HEK293 (cell line): Measurements from ENCODE around the gene ECE1.

Source experiments
- CTCF ChIA-PET: fragments of 350-600 bp; formaldehyde crosslinking; extraction: SDS; loops from one replicate; lab custom pipeline; 2021; ENCODE audit warnings: antibody characterized with exemption; lab: Yijun Ruan, JAX
- POLR2A ChIA-PET: fragments of 300-600 bp; formaldehyde crosslinking; extraction: SDS; loops from one replicate; lab custom pipeline; 2020; ENCODE audit warnings: antibody characterized with exemption, inconsistent platforms; lab: Yijun Ruan, JAX
- H3K27ac ChIP-seq: fragments of 200-500 bp; sonication (Bioruptor generic); 2 replicates; pipeline ENCODE4 v1.5.1; 2014; ENCODE audit warnings: low read depth, low read length, control low read depth, inconsistent platforms; ENCODE audit errors: extremely low read depth
- H3K36me3 ChIP-seq, 2 experiments: fragments of 200-500 bp in 1 of 2; sonication (Bioruptor generic) in 1 of 2; 1 replicate in 1 of 2; 2 replicates in 1 of 2; pipeline ENCODE4 v1.5.1; 2014 to 2017; ENCODE audit warnings: inconsistent platforms in 2 of 2, low read length in 2 of 2; ENCODE audit not compliant: control insufficient read depth in 2 of 2, insufficient read depth in 1 of 2
- H3K4me1 ChIP-seq: fragments of 200-500 bp; sonication (Bioruptor generic); 2 replicates; pipeline ENCODE4 v1.5.1; 2014; ENCODE audit warnings: mild to moderate bottlenecking, low read length, inconsistent platforms; ENCODE audit not compliant: control insufficient read depth, insufficient read depth
- H3K4me3 ChIP-seq: 2 replicates; pipeline ENCODE4 v1.5.1; 2011; ENCODE audit warnings: low read depth, mild to moderate bottlenecking, control low read depth, low read length, moderate library complexity
- H3K9me3 ChIP-seq: fragments of 200-500 bp; sonication (Bioruptor generic); 2 replicates; pipeline ENCODE4 v1.5.1; 2014; ENCODE audit warnings: low read depth, low read length, inconsistent platforms; ENCODE audit not compliant: control insufficient read depth, insufficient read depth
- BCL11A ChIP-seq: fragments of 450-650 bp; formaldehyde crosslinking; IDR thresholded peaks from 2 replicates; pipeline ENCODE4 v1.5.1; 2016; ENCODE audit warnings: low read depth, missing biosample characterization, missing genetic modification characterization
- SCRT1 ChIP-seq: fragments of 450-650 bp; formaldehyde crosslinking; IDR thresholded peaks from 2 replicates; pipeline ENCODE4 v1.5.1; 2016; ENCODE audit warnings: missing biosample characterization, missing genetic modification characterization, borderline replicate concordance
- SCRT2 ChIP-seq: fragments of 450-650 bp; formaldehyde crosslinking; IDR thresholded peaks from 2 replicates; pipeline ENCODE4 v1.5.1; 2016; ENCODE audit warnings: missing biosample characterization, missing genetic modification characterization
- ZBTB11 ChIP-seq: fragments of 450-650 bp; formaldehyde crosslinking; conservative IDR thresholded peaks from 2 replicates; pipeline ENCODE4 v1.5.1; 2016; ENCODE audit warnings: low read depth, missing biosample characterization, missing genetic modification characterization
- ZBTB44 ChIP-seq: fragments of 450-650 bp; IDR thresholded peaks from 2 replicates; pipeline ENCODE4 v1.5.1; 2018; ENCODE audit warnings: missing biosample characterization, mild to moderate bottlenecking, missing genetic modification characterization
- ZBTB49 ChIP-seq: fragments of 450-650 bp; formaldehyde crosslinking; IDR thresholded peaks from 2 replicates; pipeline ENCODE4 v1.5.1; 2016; ENCODE audit warnings: missing biosample characterization, missing genetic modification characterization, low read depth
- ZNF146 ChIP-seq: fragments of 450-650 bp; formaldehyde crosslinking; IDR thresholded peaks from 2 replicates; pipeline ENCODE4 v1.5.1; 2016; ENCODE audit warnings: missing biosample characterization, missing genetic modification characterization
- ZNF169 ChIP-seq: fragments of 450-650 bp; formaldehyde crosslinking; IDR thresholded peaks from 2 replicates; pipeline ENCODE4 v1.5.1; 2016; ENCODE audit warnings: missing biosample characterization, missing genetic modification characterization
- ZNF324 ChIP-seq: fragments of 450-650 bp; formaldehyde crosslinking; IDR thresholded peaks from 2 replicates; pipeline ENCODE4 v1.5.1; 2016; ENCODE audit warnings: missing biosample characterization, missing genetic modification characterization
- ZNF341 ChIP-seq: fragments of 450-650 bp; formaldehyde crosslinking; IDR thresholded peaks from 2 replicates; pipeline ENCODE4; 2016; ENCODE audit warnings: low read depth, missing biosample characterization, missing genetic modification characterization
- ZNF391 ChIP-seq: fragments of 450-650 bp; formaldehyde crosslinking; IDR thresholded peaks from 2 replicates; pipeline ENCODE4 v1.5.1; 2016; ENCODE audit warnings: low read depth, missing biosample characterization, missing genetic modification characterization, borderline replicate concordance
- ZNF423 ChIP-seq: fragments of 450-650 bp; formaldehyde crosslinking; IDR thresholded peaks from 2 replicates; pipeline ENCODE4 v1.5.1; 2016; ENCODE audit warnings: missing biosample characterization, missing genetic modification characterization
- ZNF596 ChIP-seq: fragments of 450-650 bp; IDR thresholded peaks from 2 replicates; pipeline ENCODE4 v1.5.0; 2018; ENCODE audit warnings: missing biosample characterization, mild to moderate bottlenecking, missing genetic modification characterization, moderate library complexity
- ZNF600 ChIP-seq: fragments of 450-650 bp; formaldehyde crosslinking; IDR thresholded peaks from 2 replicates; pipeline ENCODE4 v1.5.1; 2016; ENCODE audit warnings: missing biosample characterization, missing genetic modification characterization
- ZNF660 ChIP-seq: fragments of 450-650 bp; IDR thresholded peaks from 2 replicates; pipeline ENCODE4 v1.5.1; 2018; ENCODE audit warnings: missing biosample characterization, mild to moderate bottlenecking, missing genetic modification characterization
- ZNF707 ChIP-seq: fragments of 450-650 bp; formaldehyde crosslinking; IDR thresholded peaks from 2 replicates; pipeline ENCODE4 v1.5.1; 2016; ENCODE audit warnings: missing biosample characterization, missing genetic modification characterization
- TF ChIP-seq, protein P1 (sequence below): fragments of 450-650 bp; formaldehyde crosslinking; IDR thresholded peaks from 2 replicates; pipeline ENCODE4 v1.5.1; 2016; ENCODE audit warnings: missing biosample characterization, missing genetic modification characterization
- TF ChIP-seq, protein P2 (sequence below): fragments of 450-650 bp; formaldehyde crosslinking; IDR thresholded peaks from 2 replicates; pipeline ENCODE4 v1.5.1; 2017; ENCODE audit warnings: missing biosample characterization, missing genetic modification characterization
- TF ChIP-seq, protein P3 (sequence below): fragments of 450-650 bp; formaldehyde crosslinking; IDR thresholded peaks from 2 replicates; pipeline ENCODE4 v1.5.1; 2017; ENCODE audit warnings: missing biosample characterization, missing genetic modification characterization
- TF ChIP-seq, protein P4 (sequence below): fragments of 450-650 bp; formaldehyde crosslinking; IDR thresholded peaks from 2 replicates; pipeline ENCODE4 v1.5.1; 2016; ENCODE audit warnings: missing biosample characterization, missing genetic modification characterization

Gene ECE1

GRCh38 chr1:21263052-21263429 lies 27.2 kb downstream of the ECE1 start:
- no peak for TF ChIP-seq ZNF146 (tag by site-specific recombination)
- TF ChIP-seq SCRT2 (tag by site-specific recombination), result peak; percentile 93
- TF ChIP-seq ZNF596 (tag by site-specific recombination), result no peak
- no peak for TF ChIP-seq ZBTB11 (tag by site-specific recombination)
- TF ChIP-seq ZNF660 (tag by site-specific recombination), result no peak
- no peak for TF ChIP-seq BCL11A (tag by site-specific recombination)
- TF ChIP-seq, protein P1, sequence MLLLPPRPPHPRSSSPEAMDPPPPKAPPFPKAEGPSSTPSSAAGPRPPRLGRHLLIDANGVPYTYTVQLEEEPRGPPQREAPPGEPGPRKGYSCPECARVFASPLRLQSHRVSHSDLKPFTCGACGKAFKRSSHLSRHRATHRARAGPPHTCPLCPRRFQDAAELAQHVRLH, result no peak
- no peak for TF ChIP-seq ZNF707
- TF ChIP-seq, protein P2, sequence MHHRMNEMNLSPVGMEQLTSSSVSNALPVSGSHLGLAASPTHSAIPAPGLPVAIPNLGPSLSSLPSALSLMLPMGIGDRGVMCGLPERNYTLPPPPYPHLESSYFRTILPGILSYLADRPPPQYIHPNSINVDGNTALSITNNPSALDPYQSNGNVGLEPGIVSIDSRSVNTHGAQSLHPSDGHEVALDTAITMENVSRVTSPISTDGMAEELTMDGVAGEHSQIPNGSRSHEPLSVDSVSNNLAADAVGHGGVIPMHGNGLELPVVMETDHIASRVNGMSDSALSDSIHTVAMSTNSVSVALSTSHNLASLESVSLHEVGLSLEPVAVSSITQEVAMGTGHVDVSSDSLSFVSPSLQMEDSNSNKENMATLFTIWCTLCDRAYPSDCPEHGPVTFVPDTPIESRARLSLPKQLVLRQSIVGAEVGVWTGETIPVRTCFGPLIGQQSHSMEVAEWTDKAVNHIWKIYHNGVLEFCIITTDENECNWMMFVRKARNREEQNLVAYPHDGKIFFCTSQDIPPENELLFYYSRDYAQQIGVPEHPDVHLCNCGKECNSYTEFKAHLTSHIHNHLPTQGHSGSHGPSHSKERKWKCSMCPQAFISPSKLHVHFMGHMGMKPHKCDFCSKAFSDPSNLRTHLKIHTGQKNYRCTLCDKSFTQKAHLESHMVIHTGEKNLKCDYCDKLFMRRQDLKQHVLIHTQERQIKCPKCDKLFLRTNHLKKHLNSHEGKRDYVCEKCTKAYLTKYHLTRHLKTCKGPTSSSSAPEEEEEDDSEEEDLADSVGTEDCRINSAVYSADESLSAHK (tag by site-specific recombination), result no peak
- TF ChIP-seq, protein P3, sequence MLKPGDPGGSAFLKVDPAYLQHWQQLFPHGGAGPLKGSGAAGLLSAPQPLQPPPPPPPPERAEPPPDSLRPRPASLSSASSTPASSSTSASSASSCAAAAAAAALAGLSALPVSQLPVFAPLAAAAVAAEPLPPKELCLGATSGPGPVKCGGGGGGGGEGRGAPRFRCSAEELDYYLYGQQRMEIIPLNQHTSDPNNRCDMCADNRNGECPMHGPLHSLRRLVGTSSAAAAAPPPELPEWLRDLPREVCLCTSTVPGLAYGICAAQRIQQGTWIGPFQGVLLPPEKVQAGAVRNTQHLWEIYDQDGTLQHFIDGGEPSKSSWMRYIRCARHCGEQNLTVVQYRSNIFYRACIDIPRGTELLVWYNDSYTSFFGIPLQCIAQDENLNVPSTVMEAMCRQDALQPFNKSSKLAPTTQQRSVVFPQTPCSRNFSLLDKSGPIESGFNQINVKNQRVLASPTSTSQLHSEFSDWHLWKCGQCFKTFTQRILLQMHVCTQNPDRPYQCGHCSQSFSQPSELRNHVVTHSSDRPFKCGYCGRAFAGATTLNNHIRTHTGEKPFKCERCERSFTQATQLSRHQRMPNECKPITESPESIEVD (tag by site-specific recombination), result no peak
- no peak for TF ChIP-seq ZNF391 (tag by site-specific recombination)
- TF ChIP-seq ZNF324 (tag by site-specific recombination), result no peak
- no peak for TF ChIP-seq ZNF169 (tag by site-specific recombination)
- peak; percentile 86; the same call in 1 of the 2 replicates for TF ChIP-seq SCRT1
- TF ChIP-seq ZNF423 (tag by site-specific recombination), result no peak
- TF ChIP-seq ZNF600 (tag by site-specific recombination), result no peak
- Histone ChIP-seq H3K9me3 (no peaks in the 10 kb centered on the region), H3K36me3 (peaks cover 0 to 28% of the 10 kb centered on the region in 2 experiments; a peak in 1 of 3 replicates), H3K4me3 (no peak overlapping the region), H3K4me1 (no peaks in the 10 kb centered on the region; the same call in 1 of the 2 replicates), H3K27ac (no peak overlapping the region)
- ChIA-PET POLR2A (no interaction called here), CTCF (interaction anchor here (2.8 kb wide), 1 partner anchor 106 kb away, joined by 25 read pairs; no protein-coding TSS in a partner anchor)

- no peaks in the 10 kb centered on the region; the same call in 1 of the 2 replicates for H3K4me1 ChIP-seq
- H3K27ac ChIP-seq, result no peak overlapping the region
- H3K36me3 ChIP-seq, result peaks cover 0 to 28% of the 10 kb centered on the region in 2 experiments; a peak in 1 of 3 replicates
- CTCF ChIA-PET, result interaction anchor here (0.9 to 9.0 kb wide), 5 partner anchors 8 to 107 kb away, joined by 4 to 142 read pairs (median 8); no protein-coding TSS in a partner anchor
- no peaks in the 10 kb centered on the region for H3K9me3 ChIP-seq
- H3K4me3 ChIP-seq, result no peak overlapping the region
- POLR2A ChIA-PET, result no interaction called here
- 0 out of 2 replicates have a peak, but pooled peaks have one; percentile 20 for TF ChIP-seq ZNF600 (tag by site-specific recombination)
- TF ChIP-seq ZNF341 (tag by site-specific recombination), result peak; percentile 51
- TF ChIP-seq, protein P4, sequence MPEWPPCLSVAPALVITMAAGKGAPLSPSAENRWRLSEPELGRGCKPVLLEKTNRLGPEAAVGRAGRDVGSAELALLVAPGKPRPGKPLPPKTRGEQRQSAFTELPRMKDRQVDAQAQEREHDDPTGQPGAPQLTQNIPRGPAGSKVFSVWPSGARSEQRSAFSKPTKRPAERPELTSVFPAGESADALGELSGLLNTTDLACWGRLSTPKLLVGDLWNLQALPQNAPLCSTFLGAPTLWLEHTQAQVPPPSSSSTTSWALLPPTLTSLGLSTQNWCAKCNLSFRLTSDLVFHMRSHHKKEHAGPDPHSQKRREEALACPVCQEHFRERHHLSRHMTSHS (tag by site-specific recombination), result no peak
- no peak for TF ChIP-seq ZBTB49
- peak; percentile 64; the same call in 1 of the 2 replicates for TF ChIP-seq ZBTB44 (tag by site-specific recombination)
- TF ChIP-seq ZNF660 (tag by site-specific recombination), result 0 out of 2 replicates have a peak, but pooled peaks have one; percentile 0
These were observed 27.8 kb downstream of the ECE1 start for GRCh38 chr1:21262293-21263051.
